ENCODE results near the gene ABLIM1. TPM values are rescaled to one million over a fixed set of nuclear protein-coding genes. Genes with fewer than 3 reads are reported as not detected.

Gene ABLIM1
- total and polyA plus RNA-seq, 2 of the 13 experiments (the other 11 are each of a cell fraction or from before 2014, with no cell fraction given), result 59.4 to 92.7 TPM

DNA sequence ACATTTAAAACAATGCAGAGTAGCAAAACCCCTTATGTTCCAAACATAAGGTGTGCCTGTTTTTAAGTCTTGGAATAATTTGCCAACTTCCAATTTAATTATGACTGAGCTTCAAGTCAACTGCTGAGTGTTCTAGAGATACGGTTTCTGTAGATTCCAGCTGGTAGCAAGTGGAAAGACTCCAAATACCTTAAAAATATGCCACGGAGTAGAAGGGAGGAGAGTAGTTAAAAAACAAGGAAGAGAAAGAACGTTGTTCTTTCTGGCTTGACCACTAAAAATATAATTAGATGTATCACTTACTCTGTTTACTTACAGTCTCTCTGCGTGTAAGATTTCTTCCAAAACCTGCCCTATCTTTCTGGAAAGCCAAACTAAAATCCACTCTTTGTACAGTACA is 24.5 kb upstream of the ABLIM1 start:
- in situ Hi-C loops (cut with HindIII; ENCODE audit: extremely low pct_ligation_motif_present, low pct_unique_long_range_greater_than_20kb), result loop anchor here (5.0 kb wide), 1 partner anchor 50 kb away; no protein-coding TSS in a partner anchor
- no peaks in the 10 kb centered on the region for H3K27me3 ChIP-seq (ENCODE audit: control insufficient read depth in 1 of 2, insufficient read depth in 2 of 2, low read length in 2 of 2)
- CTCF ChIA-PET (ENCODE audit: low intra/inter-chr PET ratio, low total read pairs), result no interaction called here
- peaks cover 42% of the 10 kb centered on the region for H3K4me1 ChIP-seq (ENCODE audit: insufficient read depth, low read length)
- H2AFZ ChIP-seq (ENCODE audit: low read length), result peak overlapping the region; percentile 69
- H3K27ac ChIP-seq (ENCODE audit: extremely low read length, insufficient read depth, low read length), result no peak overlapping the region
- H3K9me3 ChIP-seq (ENCODE audit: low read length), result no peaks in the 10 kb centered on the region
- FAIRE-seq (no peak), ATAC-seq (no peak), DNase-seq (ENCODE audit: low spot score) (no peak)
- BruUV-seq (replicated peaks), result no TSS peak
- H3K9ac ChIP-seq (ENCODE audit: insufficient read depth, low read depth, low read length), result no peak overlapping the region
- WGBS (ENCODE audit: low lambda C conversion rate), result 54% methylated on average over 4 of the region's 4 CpGs
- no peak overlapping the region for H3K4me3 ChIP-seq (replicated peaks in 1 of 3; ENCODE audit: insufficient read depth in 1 of 3, low read depth in 2 of 3, low read length in 3 of 3)
- intact Hi-C loops (cut with micrococcal nuclease; ENCODE audit: unreplicated experiment), result no loop called here
- POLR2A ChIA-PET, result no interaction called here
- H3K79me2 ChIP-seq (ENCODE audit: insufficient read depth, low read length), result no peaks in the 10 kb centered on the region
- H4K20me1 ChIP-seq (ENCODE audit: insufficient read depth, low read length), result no peaks in the 10 kb centered on the region
- H3K4me2 ChIP-seq (ENCODE audit: low read depth, low read length), result no peak overlapping the region
- no peaks in the 10 kb centered on the region for H3K36me3 ChIP-seq (replicated peaks in 1 of 2; ENCODE audit: control insufficient read depth in 1 of 2, insufficient read depth in 2 of 2, low read length in 2 of 2)
- TF ChIP-seq NR2F2 (IDR thresholded peaks at IDR 0.05; ENCODE audit: borderline replicate concordance, low read depth) (no peak), KAT8 (CRISPR knock-in tag; IDR thresholded peaks at IDR 0.05) (no peak), POLR2AphosphoS5 (IDR thresholded peaks at IDR 0.05; ENCODE audit: low read depth, low read length) (no peak), ZNF3 (CRISPR knock-in tag; IDR thresholded peaks at IDR 0.05) (no peak), PITX1 (CRISPR knock-in tag; IDR thresholded peaks at IDR 0.05) (no peak), ZNF576 (CRISPR knock-in tag; IDR thresholded peaks at IDR 0.05) (no peak), DZIP1 (CRISPR knock-in tag; IDR thresholded peaks at IDR 0.05) (no peak), HES4 (CRISPR knock-in tag; IDR thresholded peaks at IDR 0.05; ENCODE audit: borderline replicate concordance) (no peak), SP1 (IDR thresholded peaks at IDR 0.05) (no peak), SP1 (CRISPR knock-in tag; IDR thresholded peaks at IDR 0.05) (no peak), ZBTB42 (CRISPR knock-in tag; IDR thresholded peaks at IDR 0.05) (no peak), BRCA1 (CRISPR knock-in tag; IDR thresholded peaks at IDR 0.05) (no peak), NCOA2 (CRISPR knock-in tag; IDR thresholded peaks at IDR 0.05) (no peak)
- TF ChIP-seq, protein P1, sequence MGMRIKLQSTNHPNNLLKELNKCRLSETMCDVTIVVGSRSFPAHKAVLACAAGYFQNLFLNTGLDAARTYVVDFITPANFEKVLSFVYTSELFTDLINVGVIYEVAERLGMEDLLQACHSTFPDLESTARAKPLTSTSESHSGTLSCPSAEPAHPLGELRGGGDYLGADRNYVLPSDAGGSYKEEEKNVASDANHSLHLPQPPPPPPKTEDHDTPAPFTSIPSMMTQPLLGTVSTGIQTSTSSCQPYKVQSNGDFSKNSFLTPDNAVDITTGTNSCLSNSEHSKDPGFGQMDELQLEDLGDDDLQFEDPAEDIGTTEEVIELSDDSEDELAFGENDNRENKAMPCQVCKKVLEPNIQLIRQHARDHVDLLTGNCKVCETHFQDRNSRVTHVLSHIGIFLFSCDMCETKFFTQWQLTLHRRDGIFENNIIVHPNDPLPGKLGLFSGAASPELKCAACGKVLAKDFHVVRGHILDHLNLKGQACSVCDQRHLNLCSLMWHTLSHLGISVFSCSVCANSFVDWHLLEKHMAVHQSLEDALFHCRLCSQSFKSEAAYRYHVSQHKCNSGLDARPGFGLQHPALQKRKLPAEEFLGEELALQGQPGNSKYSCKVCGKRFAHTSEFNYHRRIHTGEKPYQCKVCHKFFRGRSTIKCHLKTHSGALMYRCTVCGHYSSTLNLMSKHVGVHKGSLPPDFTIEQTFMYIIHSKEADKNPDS (CRISPR knock-in tag; IDR thresholded peaks at IDR 0.05), result no peak
- TF ChIP-seq, protein P2, sequence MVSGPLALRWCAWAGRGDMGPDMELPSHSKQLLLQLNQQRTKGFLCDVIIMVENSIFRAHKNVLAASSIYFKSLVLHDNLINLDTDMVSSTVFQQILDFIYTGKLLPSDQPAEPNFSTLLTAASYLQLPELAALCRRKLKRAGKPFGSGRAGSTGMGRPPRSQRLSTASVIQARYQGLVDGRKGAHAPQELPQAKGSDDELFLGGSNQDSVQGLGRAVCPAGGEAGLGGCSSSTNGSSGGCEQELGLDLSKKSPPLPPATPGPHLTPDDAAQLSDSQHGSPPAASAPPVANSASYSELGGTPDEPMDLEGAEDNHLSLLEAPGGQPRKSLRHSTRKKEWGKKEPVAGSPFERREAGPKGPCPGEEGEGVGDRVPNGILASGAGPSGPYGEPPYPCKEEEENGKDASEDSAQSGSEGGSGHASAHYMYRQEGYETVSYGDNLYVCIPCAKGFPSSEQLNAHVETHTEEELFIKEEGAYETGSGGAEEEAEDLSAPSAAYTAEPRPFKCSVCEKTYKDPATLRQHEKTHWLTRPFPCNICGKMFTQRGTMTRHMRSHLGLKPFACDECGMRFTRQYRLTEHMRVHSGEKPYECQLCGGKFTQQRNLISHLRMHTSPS (CRISPR knock-in tag; IDR thresholded peaks at IDR 0.05; ENCODE audit: low read depth), result no peak
- TF ChIP-seq, protein P3, sequence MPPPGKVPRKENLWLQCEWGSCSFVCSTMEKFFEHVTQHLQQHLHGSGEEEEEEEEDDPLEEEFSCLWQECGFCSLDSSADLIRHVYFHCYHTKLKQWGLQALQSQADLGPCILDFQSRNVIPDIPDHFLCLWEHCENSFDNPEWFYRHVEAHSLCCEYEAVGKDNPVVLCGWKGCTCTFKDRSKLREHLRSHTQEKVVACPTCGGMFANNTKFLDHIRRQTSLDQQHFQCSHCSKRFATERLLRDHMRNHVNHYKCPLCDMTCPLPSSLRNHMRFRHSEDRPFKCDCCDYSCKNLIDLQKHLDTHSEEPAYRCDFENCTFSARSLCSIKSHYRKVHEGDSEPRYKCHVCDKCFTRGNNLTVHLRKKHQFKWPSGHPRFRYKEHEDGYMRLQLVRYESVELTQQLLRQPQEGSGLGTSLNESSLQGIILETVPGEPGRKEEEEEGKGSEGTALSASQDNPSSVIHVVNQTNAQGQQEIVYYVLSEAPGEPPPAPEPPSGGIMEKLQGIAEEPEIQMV (CRISPR knock-in tag; IDR thresholded peaks at IDR 0.05; ENCODE audit: low read depth), result no peak

Measured in HepG2 (cell line).